Ovary (tissue), 9 donors: ENCODE results near the gene NT5C2. TPM values are rescaled to one million over a fixed set of nuclear protein-coding genes. Genes with fewer than 3 reads are reported as not detected.
"Not testable (repeated sequence)": the region's sequence is repeated elsewhere in the genome, so short reads cannot be mapped to it uniquely, and the experiment has no call there.

Source experiments
- DNase-seq, 5 donors: peaks; one replicate each; pipeline ENCODE4 v3.0.0-alpha.2; 2019 to 2020
- H3K27ac ChIP-seq, 2 donors: fragments of 200-600 bp; one replicate each; pipeline versions ENCODE4 v1.5.1 to v1.8.0; 2019 to 2022
- H3K27me3 ChIP-seq: fragments of 200-600 bp; one replicate; pipeline ENCODE4 v1.8.0; 2022
- H3K36me3 ChIP-seq: fragments of 200-600 bp; sonication (generic); one replicate; pipeline ENCODE4 v1.5.1; 2019
- H3K4me1 ChIP-seq: one replicate; pipeline ENCODE4 v1.8.1; 2013; ENCODE audit warnings: mild to moderate bottlenecking, moderate library complexity; ENCODE audit not compliant: insufficient read depth
- H3K4me3 ChIP-seq: fragments of 200-600 bp; sonication (generic); one replicate; pipeline ENCODE4 v1.5.1; 2017
- H3K9me3 ChIP-seq, 2 donors: fragments of 200-600 bp in 1 of 2; sonication (generic) in 1 of 2; one replicate each; pipeline versions ENCODE4 v1.5.1 to v1.8.1; 2013 to 2019; ENCODE audit warnings: mild to moderate bottlenecking in 1 of 2, moderate library complexity in 1 of 2
- CTCF ChIP-seq, 3 donors: fragments of 450-650 bp in 2 of 3; fragments of 200-600 bp in 1 of 3; IDR thresholded peaks; one replicate each; pipeline versions ENCODE4 v1.5.1 to v1.8.0; 2016 to 2022; ENCODE audit warnings: antibody characterized with exemption in 3 of 3, mild to moderate bottlenecking in 1 of 3
- EP300 ChIP-seq: sonication (generic); formaldehyde crosslinking; IDR thresholded peaks from one replicate; pipeline ENCODE4 v1.6.1; 2017; ENCODE audit warnings: antibody characterized with exemption
- POLR2A ChIP-seq: fragments of 450-650 bp; IDR thresholded peaks from one replicate; pipeline ENCODE4 v1.6.1; 2017; ENCODE audit warnings: antibody characterized with exemption, mild to moderate bottlenecking, moderate library complexity
- WGBS, 3 donors: extraction: QIAGEN DNeasy Blood & Tissue Kit in 1 of 3; methylation state at CpG; one replicate each; pipeline versions ENCODE4 v1.1.5 to v1.1.7; 2013 to 2017; 5-methylcytosine and 5-hydroxymethylcytosine counted together
- intact Hi-C, 4 donors: fragments of 100-400 bp; cut with DNase I; formaldehyde crosslinking; loops; one replicate each; pipeline versions ENCODE4 v1.11.0 to v1.15.1; 2022 to 2023
- polyA plus RNA-seq, 2 donors: library from polyadenylated mRNA; stranded (reverse); fragments of 200-250 nt in 1 of 2; fragments of 350-450 nt in 1 of 2; fragmentation: Illumina TruSeq in 1 of 2; extraction: RNeasy Lipid Tissue Mini Kit (QIAGEN cat#74804) in 1 of 2; gene quantifications; one replicate each; pipeline ENCODE4 v1.2.3, GENCODE V29; 2013 to 2014
- total RNA-seq, 7 donors: library from RNA; depleted of rRNA in 2 of 7; stranded (reverse); fragments of >200 nt in 2 of 7; fragmentation: NEBNext Ultra II Directional in 3 of 7; extraction: Animal tissue kit (Norgen Biotek cat#: 25700) in 3 of 7; gene quantifications; one replicate each; pipeline versions ENCODE4 v1.1.0 to v1.2.4, GENCODE V29; 2016 to 2023
- donor health status: DM: no; HTN: no; CAD: no; lungs with moderate emphysema.
- donor health status: DM: no; HTN: no; CAD: no.
- donor health status: Bipolar disorder and iron deficiency.
- donor health status: DM: yes; HTN: yes; CAD: no.
- donor health status: DM: no; HTN: no; CAD: no.
- donor health status: DM: yes; HTN: yes; CAD: no.

Gene NT5C2
- total and polyA plus RNA-seq, 9 donors: 49.1 to 92.3 (median 62.0) TPM

GRCh38 chr10:103196516-103196915, 3.4 kb upstream of the NT5C2 start:
- intact Hi-C loops: no loop called here
- DNase-seq: no peak
- Histone ChIP-seq H3K27me3 (no peaks in the 10 kb centered on the region), H3K27ac (no peak overlapping the region), H3K4me3 (no peak overlapping the region), H3K4me1 (peaks cover 9% of the 10 kb centered on the region), H3K9me3 (no peaks in the 10 kb centered on the region), H3K36me3 (no peaks in the 10 kb centered on the region)
- TF ChIP-seq CTCF (IDR thresholded peaks at IDR 0.05) (no peak), POLR2A (no peak), EP300 (no peak)
- WGBS, 3 donors: 57 to 75% (median 68%) methylated on average over 2 of the region's 2 CpGs

- H3K36me3 ChIP-seq: no peaks in the 10 kb centered on the region
- intact Hi-C loops: no loop called here
- 18 to 28% (median 25%) methylated on average over 14 of the region's 14 CpGs for WGBS, 3 donors
- H3K27ac ChIP-seq: peak overlapping the region in 1 of 2 donors; percentile 88
- H3K4me1 ChIP-seq: peaks cover 10% of the 10 kb centered on the region
- TF ChIP-seq POLR2A (no peak), EP300 (no peak), CTCF (IDR thresholded peaks at IDR 0.05) (no peak)
- no peaks in the 10 kb centered on the region for H3K27me3 ChIP-seq
- H3K4me3 ChIP-seq: no peak overlapping the region
- DNase-seq: peak in 2 of 5 donors; percentile 19 to 29
- no peaks in the 10 kb centered on the region for H3K9me3 ChIP-seq
Measured at GRCh38 chr10:103193820-103194529, 903 bp upstream of the NT5C2 start.

- Histone ChIP-seq H3K27ac (peak overlapping the region; percentile 80 to 88), H3K36me3 (no peaks in the 10 kb centered on the region), H3K27me3 (no peaks in the 10 kb centered on the region), H3K4me3 (peak overlapping the region; percentile 86), H3K9me3 (no peaks in the 10 kb centered on the region), H3K4me1 (peaks cover 13% of the 10 kb centered on the region)
- TF ChIP-seq POLR2A: no peak
- TF ChIP-seq EP300: no peak
- no peak for TF ChIP-seq CTCF (IDR thresholded peaks at IDR 0.05)
- peak; percentile 71 to 84 (median 80) for DNase-seq
- intact Hi-C loops: no loop called here
- WGBS, 3 donors: 0 to 1% (median 0%) methylated on average over 50 to 62 of the region's 62 CpGs
Measured at GRCh38 chr10:103192451-103193106, 493 bp downstream of the NT5C2 start.

GRCh38 chr10:103192089-103192450, 1.0 kb downstream of the NT5C2 start:
- no peaks in the 10 kb centered on the region for H3K9me3 ChIP-seq
- H3K4me3 ChIP-seq: peak overlapping the region; percentile 86
- TF ChIP-seq CTCF (IDR thresholded peaks at IDR 0.05) (no peak), POLR2A (no peak), EP300 (no peak)
- H3K27ac ChIP-seq: peak overlapping the region; percentile 80 to 88
- intact Hi-C loops: no loop called here
- peaks cover 11% of the 10 kb centered on the region for H3K4me1 ChIP-seq
- no peaks in the 10 kb centered on the region for H3K27me3 ChIP-seq
- no peaks in the 10 kb centered on the region for H3K36me3 ChIP-seq
- DNase-seq: peak in 1 of 5 donors; percentile 26
- WGBS, 3 donors: 1 to 2% (median 2%) methylated on average over 14 of the region's 14 CpGs

GRCh38 chr10:103191198-103191597, 1.9 kb downstream of the NT5C2 start:
- H3K36me3 ChIP-seq, H3K9me3 ChIP-seq, DNase-seq, H3K27me3 ChIP-seq, H3K27ac ChIP-seq, intact Hi-C loops: not testable (repeated sequence)
- Histone ChIP-seq H3K4me3 (peak overlapping the region; percentile 86), H3K4me1 (peaks cover 12% of the 10 kb centered on the region)
- WGBS, 3 donors: 74% methylated on average over 7 of the region's 7 CpGs
